Stimulated activated CD8-positive, alpha-beta memory T cell treated with anti-CD3 and anti-CD28 coated beads, Interleukin-4, amount 100 ng/mL, for 24 hours (primary cell): ENCODE results near the gene GARIN1A.
"Not testable (repeated sequence)": the region's sequence is repeated elsewhere in the genome, so short reads cannot be mapped to it uniquely, and the experiment has no call there.

Source experiments
- DNase-seq: peaks from one replicate; pipeline ENCODE4 v3.0.0-alpha.2; 2020; ENCODE audit warnings: low read depth

GARIN1A gene

DNA sequence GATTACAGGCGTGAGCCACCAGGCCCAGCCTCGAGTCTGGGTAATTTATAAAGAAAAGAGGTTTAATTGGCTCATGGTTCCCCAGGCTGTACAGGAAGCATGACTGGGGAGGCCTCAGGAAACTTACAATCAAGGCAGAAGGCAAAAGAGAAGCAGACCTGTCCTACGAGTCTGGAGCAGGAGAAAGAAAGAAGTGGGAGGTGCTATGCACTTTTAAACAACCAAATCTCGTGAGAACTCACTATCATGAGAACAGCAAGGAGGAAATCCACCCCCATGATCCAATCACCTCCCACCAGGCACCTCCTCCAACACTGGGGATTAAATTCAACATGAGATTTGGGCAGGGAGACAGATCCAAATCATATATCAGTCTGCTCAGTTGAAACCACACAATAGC, 11.6 kb downstream of the GARIN1A start:
- not testable (repeated sequence) for DNase-seq

DNA sequence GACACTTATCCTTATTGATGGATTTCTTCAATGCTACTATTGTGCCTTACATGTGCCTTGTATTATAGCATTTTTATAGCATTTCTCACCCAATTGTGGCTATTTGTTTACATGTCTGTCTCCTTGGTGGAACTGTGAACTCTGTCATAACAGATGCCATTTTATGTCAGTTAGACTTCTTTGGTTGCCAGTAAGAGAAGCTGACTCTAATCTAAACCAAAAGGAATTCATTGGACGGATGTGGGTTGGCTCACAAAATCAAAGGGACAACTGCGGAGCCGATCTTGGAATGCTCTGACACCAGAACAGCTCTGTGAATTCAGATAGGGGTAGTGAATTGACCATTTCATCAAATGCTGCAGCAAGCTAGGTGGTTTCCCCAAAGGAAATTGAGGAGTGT, 15.0 kb downstream of the GARIN1A start:
- no peak for DNase-seq

DNA sequence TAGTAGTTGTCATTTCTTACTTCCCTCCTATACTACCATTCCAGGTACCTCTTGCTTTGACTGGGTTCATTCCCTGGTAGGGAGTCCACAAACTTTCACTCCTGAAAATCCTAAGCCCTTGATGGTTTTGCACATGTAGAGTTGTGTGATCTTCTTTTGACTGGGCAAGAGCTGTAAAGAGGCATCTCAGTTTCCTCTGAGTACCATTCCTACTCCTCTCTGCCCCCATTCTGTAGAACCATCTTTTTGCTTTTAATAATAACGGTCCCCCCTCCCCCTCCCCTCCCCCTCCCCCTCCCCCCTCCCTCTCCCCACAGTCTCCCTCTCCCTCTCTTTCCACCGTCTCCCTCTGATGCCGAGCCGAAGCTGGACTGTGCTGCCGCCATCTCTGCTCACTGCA, 16.4 kb downstream of the GARIN1A start:
- DNase-seq = no peak

DNA sequence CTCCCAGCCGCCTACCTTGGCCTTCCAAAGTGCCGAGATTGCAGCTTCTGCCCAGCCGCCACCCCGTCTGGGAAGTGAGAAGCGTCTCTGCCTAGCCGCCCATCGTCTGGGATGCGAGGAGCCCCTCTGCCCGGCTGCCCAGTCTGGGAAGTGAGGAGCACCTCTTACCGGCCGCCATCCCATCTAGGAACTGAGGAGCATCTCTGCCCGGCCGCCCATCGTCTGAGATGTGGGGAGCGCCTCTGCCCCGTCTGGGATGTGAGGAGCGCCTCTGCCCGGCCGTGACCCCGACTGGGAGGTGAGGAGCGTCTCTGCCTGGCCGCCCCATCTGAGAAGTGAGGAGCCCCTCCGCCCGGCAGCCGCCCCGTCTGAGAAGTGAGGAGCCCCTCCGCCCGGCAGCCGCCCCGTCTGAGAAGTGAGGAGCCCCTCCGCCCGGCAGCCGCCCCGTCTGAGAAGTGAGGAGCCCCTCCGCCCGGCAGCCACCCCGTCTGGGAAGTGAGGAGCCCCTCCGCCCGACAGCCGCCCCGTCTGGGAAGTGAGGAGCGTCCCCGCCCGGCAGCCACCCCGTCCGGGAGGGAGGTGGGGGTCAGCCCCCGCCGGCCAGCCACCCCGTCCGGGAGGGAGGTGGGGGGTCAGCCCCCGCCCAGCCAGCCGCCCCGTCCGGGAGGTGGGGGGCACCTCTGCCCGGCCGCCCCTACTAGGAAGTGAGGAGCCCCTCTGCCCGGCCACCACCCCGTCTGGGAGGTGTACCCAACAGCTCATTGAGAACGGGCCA, 17.3 kb downstream of the GARIN1A start:
- not testable (repeated sequence) for DNase-seq

DNA sequence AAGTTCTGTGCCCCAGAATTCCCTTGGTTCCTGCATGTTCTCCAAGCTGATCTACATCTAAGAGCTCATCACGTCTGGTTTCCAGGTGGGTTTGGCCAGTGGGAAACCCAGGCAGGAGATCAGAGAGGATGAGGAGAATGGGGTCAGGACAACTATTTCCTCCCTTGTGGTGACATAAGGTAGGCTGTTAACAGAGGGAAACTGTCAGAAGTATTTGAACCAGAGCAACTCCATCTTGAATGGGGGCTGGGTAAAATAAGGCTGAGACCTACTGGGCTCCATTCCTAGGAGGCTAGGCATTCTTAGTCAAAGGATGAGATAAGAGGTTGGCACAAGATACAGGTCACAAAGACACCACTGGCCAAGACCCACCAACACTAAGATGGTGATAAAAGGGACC, 19.1 kb downstream of the GARIN1A start:
- DNase-seq = no peak

DNA sequence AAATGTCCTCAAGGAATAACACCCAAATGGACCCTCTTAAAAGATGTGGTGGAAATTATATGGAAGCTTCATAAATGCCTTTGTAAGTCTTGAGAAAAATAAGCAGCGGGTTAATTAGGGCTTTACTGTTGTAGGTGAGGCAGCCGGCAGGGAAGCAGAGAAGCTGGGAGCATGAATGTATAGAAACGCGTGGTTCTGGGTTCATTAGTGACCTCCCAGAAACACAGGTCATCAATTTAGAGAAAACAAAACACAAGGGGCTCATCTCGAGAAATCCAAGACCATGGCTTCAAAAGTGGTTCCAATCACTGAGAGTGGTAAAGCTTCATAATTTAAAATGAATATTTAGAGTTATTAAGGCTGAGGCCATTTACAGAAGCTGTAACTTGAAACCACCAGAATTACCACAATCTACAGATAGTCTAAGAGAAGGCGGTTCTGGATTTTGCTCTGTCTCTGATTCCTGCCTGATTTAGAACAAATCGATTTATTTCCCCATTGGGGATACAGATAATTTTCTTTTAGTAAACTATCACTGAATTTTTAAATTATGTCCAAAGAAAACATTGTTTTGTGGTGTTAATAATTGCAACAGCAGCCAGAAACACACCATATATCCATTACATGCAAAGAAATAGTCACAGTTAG, 20.7 kb downstream of the GARIN1A start:
- DNase-seq = no peak

DNA sequence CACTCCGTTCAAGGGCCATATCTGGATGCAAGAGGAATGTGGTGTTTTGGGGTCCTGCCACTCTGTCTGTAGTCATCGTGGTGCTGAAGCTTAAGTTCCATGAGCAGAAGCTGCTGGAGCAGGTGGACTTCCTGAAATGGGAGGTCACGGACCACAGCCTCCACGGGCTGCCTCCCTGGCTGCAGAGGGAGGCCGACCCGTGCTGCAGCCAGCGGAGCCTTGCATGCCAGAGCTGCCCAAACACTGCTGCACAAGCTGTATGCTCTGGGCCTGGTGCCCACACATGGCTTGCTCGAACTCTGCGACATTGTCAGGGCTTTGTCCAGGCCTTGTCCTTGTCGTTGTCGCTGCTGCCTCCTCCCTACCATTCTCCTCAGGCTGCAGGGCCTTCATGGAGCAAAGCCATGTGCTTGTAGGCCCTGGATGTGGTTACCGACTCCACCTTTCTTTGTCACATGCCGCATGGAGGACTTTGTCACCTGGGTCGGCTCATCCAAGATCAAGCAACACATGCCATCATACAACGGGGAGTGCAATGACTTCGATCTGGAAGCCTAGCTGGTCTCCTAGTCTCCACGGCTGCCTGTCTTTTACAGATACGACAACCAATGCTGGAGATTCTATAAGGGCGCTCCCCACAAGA, 21.4 kb downstream of the GARIN1A start:
- no peak for DNase-seq

DNA sequence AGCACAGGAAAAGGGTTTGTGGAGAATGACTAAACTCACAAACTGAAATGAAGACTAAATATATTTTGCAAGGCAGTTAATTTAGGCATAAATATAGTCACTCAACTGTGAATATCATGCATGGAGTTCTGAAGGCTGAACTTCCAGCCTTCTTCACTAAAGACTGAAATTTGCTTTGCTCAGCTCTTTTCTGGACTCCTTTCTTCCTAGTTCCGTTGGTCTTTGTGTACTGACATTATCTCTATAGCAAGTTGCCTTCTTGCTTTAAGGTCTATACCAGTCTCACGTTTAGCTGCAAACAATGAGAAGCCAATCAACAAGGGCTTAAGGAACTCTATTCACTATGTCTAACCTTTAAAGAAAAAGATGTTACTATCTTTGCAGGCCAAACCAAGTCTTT, 22.6 kb downstream of the GARIN1A start:
- DNase-seq = no peak

DNA sequence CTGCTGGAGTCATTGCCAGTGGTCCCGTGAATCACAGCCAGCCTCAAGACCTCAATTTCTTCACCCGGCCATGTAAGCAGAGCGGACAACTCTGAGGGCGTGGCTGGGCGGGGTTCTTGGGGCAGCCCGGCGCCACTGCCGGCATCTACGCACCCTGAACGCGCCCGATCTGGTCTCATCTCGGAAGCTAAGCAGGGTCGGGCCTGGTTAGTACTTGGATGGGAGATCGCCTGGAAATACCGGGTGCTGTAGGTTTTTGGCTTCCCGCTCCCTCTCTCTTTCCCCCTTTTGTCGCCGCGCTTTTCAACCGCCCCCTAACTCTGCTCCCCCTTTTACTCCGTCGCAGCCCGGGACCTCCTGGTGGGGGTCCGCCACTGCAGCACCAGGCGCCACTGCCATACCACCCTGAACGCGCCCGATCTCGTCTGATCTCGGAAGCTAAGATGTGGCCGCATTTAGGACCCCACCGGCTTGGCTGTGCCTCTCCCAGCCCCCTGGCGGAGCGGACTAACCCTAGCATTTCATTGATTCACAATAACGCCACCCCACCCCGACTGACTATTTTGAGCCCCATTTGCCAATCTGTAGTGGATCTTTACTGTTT, 25.3 kb downstream of the GARIN1A start:
- DNase-seq = peak; percentile 41

DNA sequence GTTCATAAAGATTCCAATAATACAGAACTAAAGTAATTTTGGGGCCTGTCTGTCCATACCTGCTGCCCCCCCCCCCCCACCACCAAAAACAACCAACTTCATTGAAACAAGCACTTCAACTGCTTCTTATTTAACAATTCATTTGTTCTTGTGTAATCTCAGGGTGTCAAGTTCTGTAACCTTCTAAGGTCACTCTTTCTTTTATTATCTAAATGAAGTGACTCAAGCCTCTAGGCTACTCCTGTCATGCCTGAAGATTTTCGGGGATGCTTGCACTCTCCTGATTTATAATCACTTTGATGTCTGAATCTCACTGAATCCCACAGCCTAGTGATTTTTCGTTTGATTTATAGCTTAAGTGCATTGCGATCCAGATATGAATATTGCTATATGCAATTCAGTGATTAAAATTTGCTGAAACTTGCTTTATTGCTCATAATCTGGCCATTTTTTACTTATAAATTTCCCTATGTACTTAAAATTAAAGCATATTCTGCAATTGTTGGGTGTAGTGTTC, 27.2 kb downstream of the GARIN1A start:
- no peak for DNase-seq

DNA sequence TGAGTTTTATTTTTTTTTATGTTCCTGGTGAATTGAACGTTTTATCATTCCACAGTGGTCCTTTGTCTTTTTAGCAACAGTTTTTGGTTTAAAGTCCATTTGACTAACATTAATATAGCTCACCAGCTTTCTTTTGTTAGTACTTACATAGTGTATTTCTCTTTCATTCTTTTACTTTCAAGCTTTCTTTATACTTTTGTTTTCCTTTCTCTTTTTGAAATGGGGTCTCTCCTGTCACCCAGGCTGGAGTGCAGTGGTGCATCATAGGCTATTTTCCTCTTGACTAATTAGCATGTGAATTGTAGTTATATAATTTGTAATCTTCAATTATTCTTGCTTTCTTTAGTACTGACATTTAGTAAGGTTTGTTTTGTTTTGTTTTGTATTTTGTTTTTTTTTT, 27.8 kb downstream of the GARIN1A start:
- no peak for DNase-seq

DNA sequence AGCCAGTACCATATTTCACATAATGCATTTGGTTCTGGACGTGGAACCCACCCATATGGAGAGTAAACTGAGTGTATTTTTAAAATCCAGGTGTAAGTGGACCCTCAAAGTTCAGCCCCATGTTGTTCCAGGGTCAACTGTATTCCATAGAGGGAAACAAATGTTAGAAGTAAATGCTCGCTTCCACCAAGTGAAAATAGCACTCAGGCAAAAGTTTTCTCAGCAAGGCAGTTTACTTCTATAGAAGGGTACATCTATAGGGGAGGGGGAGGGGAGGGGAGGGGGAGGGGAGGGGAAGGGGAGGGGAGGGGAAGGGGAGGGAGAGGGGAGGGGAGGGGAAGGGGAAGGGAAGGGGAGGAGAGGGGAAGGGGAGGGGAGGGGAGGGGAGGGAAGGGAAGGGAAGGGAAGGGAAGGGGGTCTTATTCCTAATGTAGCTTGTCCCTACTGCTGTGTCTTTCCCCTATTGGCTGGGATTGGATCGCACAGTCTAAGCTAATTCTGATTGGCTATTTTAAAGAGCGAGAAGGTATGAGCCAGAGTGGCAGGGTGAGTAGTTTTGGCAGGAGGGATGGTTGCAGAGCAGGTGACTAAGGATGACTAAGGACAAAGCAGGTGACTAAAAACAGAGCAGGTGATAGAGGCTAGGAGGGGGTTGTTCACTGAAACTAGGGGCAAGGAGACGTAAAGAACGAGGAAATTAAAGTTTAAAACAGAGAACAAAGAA, 29.1 kb downstream of the GARIN1A start:
- no peak for DNase-seq

DNA sequence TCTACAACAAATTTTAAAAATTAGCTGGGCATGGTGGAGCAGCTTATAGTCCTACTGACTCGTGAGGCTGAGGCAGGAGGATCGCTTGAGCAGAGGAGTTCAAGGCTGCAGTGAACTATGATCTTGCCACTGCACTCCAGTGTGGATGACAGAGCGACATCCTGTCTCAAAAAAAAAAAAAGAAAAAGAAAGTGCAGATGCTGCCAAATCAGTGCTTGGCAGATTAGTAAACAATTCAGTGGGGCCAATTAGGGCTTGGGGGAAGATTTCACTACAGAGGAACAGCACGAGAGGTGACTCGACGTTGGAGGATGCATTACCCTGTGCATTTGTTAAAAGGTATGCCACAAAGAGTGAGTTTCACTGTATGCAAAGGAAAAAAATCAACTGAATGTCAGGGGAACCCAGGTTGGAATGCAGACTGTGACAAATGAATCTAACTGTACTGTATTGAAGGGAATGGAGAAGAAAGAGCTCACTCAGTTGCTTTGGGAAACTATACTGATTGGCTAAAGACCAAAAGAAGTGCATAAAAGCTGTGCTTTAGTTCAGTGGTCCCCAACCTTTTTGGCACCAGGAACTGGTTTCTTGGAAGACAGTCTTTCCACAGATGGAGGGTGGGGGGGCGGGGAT, 31.6 kb downstream of the GARIN1A start:
- no peak for DNase-seq

DNA sequence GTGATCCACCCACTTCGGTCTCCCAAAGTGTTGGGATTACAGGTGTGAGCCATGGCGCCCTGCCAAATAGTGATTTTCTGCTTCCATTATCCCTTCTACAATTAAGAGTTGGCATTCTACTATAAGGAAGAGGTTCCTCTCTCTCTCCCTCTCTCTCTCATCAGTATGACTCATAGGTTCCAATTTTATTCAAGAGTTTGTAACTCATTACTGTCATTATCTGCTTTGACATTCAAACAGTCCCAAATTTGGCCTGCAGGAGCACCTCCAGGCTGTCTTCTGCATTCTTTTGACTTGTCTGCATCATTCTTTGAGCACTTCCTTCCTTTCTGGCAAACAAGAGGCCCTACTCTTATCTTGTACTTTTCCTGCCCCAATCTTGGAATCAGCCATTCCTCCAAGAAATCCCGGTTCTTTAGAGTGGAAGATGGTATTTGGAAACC, 33.8 kb downstream of the GARIN1A start:
- DNase-seq = no peak

DNA sequence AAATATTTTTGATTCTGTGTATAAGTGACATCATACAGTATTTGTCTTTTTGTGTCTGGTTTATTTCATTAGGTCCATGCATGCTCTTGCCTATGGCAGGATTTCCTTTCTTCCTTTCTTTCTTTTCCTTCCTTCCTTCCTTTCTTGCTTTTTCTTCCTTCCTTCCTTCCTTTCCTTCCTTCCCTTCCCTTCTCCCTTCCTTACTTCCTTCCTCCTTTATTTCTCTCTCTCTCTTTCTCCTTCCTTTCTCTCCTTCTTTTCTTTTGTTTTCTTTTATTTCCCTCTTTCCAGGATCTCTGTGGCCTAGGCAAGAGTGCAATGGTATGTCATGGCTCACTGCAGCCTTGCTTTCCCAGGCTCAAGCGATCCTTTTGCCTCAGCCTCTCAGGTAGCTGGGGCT, 35.7 kb downstream of the GARIN1A start:
- DNase-seq = no peak

DNA sequence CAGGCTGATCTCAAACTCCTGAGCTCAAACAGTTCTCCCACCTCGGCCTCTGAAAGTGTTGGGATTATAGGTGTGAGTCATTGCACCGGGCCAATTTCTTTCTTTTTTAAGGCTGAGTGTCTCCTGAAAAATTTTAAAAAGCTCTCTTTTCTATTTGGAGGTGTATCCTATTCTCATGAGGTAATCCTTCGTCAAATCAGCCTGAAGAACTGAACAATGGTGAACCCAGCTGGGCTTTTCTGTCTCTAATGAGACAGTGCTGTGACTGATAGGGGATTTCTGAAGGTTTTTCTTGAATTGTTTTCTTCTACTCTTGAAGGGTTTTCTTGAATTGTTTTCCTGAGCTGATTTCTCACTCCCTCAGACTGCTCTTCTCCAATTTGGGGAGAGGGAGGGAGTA, 36.1 kb downstream of the GARIN1A start:
- no peak for DNase-seq

DNA sequence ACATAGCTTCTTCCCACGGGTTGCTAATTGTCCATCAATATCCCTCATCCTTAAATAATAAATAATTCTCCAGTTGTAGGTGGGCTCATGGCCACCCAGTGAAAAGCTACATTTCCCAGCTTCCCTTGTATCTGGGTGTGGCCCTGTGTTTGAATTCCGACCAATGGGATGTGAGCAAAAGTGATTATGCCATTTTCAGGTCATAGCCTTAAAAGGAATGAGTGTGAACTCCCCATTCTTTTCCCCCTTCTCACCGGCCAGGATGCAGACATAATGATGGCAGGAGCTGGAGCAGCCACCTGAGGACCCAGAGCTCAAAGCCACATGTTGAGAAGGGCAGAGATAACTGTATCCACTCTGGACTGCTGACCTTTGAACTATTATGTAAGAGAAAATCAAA, 36.7 kb downstream of the GARIN1A start:
- no peak for DNase-seq

DNA sequence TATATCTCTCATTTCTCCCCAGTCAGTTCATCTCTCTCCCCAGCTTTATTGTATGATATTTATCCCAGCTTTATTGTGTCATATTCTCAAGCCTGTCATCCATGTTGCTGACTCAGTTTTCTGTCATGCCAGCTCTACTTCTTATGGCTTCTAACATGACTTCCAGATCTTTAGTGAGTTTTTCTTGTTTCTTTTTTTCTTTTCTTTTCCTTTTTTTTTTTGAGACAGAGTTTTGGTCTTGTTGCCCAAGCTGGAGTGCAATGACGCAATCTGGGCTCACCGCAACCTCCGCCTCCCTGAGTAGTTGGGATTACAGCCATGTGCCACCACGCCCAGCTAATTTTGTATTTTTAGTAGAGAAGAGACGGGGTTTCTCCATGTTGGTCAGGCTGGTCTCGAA, 38.4 kb downstream of the GARIN1A start:
- no peak for DNase-seq

DNA sequence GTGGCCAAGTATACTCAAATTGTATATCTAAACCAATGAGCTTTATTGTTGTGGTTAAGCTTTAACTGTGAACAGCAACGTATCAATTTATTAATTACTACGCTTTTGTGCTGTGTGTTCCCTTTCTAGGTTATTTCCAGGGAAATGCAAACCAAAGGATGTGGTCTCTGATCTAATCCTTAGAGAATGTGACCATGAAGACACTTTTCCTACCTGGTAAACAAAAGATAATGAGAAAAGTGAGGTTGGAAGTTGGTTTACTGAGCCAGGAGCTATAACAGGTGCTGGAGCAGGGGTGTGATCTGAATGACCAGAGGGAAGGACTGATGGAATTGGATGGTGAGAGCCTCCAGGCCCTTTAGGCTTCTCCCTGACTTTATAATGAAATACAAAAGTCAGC, 41.7 kb downstream of the GARIN1A start:
- no peak for DNase-seq

DNA sequence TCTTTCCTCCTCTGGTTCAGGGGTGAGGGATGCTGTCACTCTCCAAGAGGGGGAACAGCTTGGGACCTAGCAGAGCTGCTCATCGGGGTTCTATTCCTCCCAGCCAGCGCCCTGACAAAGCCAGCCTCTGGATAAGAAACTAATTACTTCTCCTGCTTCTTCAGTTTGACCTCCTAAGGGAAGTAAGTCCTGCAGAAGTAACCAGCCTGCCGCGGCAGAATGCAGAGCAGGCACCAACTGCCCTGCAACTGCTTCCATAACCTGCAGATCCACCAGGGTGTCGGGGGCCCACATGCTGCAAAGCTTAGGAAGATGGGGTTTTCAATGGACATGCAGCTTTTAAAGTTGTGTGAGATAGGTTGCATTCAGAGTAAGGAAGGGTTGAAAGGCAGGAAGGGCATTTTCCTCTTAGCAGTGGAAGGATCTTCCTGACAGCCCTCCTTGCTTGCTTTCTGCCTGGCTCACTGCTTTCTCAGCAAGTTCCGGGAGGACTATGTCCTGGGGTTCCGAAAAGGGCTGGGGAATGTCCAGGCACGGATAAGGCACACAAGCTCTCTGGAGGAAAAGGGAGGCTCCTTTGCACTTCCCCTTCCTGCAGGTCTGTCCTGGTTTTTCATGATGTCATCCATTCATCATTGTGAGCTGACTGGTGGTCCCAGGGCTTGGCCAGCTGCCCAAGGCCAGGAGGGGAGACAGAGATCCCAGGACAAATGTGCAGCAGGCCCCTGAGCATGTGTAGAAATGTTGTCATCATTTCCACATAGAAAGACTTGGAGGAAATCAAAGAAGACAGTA, 42.8 kb downstream of the GARIN1A start:
- DNase-seq = no peak
